Measurements from ENCODE around the gene MYO15A. TPM values are rescaled to one million over a fixed set of nuclear protein-coding genes. Genes with fewer than 3 reads are reported as not detected.

Gene MYO15A
- polyA plus RNA-seq, 6 donors from 2014 or later: 0.43 to 2.0 (median 0.65) TPM

DNA sequence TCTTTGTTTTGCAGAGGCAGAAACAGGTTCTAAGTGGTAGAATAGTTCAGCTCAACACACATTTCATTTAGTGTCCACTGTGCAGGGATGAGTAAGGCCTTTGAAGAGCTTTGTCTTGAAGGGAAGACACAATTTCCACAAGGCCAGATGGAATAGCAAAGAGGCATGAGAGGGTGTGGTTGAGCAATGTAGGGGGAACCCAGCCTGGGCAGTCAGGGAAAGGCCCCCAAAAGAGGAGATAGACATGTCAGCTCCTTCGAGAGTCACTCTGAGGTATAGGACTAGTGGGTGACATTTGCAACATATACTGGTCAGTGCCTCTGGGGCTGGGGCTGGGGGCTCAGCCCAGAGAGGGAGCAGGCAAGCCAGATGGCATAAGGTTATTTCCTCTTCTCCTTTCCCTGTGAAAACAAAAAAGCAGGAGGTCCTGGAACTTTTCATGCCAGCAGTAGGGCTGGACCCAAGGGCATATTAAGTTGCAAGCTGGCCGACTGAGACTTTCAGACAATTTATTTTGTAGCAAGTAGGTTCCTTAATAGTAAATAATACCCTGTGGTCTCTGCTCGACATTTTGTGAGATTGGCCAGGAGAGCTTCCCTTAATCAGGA lies 82.2 kb downstream of the MYO15A start:
- no peak for ATAC-seq (ENCODE audit: low read depth in 2 of 2)

DNA sequence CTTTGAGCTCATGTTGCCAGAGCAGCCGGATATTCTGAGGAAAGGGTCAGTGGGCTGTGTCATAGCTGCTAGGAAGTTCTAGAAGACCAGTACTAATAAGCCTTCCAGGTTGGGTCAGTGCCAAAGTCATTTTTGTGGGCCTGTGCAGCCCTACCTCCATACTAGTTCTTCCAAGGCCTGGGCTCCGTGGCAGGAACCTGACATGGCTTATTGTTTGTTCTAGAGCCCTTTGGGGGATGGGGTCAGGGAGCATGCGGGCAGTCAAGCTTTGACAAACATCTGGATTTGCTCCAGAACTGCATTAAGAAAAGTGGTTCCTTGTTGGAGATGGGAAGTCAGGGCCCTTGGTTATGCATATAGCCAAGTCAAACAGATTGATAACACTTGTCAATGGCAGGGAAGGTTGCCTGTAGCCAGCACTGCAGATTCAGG lies 82.7 kb downstream of the MYO15A start:
- no peak overlapping the region for H3K4me3 Mint-ChIP-seq

More for the DNA sequence above, 82.2 kb downstream of the MYO15A start:
- H3K36me3 Mint-ChIP-seq: peaks cover 0 to 10% of the 10 kb centered on the region in 2 donors
- no peak for DNase-seq
- H3K27ac Mint-ChIP-seq: peak overlapping the region in 3 of 6 donors; percentile 13 to 61 (median 32)
- no peaks in the 10 kb centered on the region for H3K27me3 Mint-ChIP-seq
- H3K4me1 Mint-ChIP-seq: peaks cover 59 to 81% (median 80%) of the 10 kb centered on the region in 3 donors
- H3K4me3 Mint-ChIP-seq: peak overlapping the region in 2 of 8 donors; percentile 34 to 54
- no peaks in the 10 kb centered on the region for H3K9me3 Mint-ChIP-seq

DNA sequence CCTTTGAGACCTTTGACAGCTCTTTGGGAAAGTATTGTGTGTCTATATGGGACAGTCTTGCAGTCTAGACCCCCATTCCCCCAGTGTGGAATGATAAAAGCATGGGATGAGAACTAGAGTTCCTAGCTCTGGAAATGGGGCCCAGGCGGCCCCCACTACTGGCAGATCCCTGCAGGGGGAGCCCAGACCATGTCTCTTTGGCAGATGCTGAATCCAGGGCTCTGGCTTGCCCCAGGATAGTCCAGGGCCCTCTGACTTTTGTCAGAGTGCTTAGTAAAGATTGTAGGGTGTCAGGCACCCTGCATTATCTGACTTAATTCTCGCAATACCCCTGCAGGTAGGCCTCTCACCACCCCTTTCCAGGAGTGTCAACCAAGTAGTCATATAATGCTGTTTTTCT lies 83.4 kb downstream of the MYO15A start:
- no peaks in the 10 kb centered on the region for H3K27me3 Mint-ChIP-seq
- peak overlapping the region in 1 of 8 donors; percentile 25 for H3K4me3 Mint-ChIP-seq
- H3K4me1 Mint-ChIP-seq: peaks cover 46 to 70% (median 68%) of the 10 kb centered on the region in 3 donors
- H3K36me3 Mint-ChIP-seq: peaks cover 0 to 11% of the 10 kb centered on the region in 2 donors
- DNase-seq (no peak), ATAC-seq (ENCODE audit: low read depth in 2 of 2) (peak in 1 of 2 donors; percentile 35)
- no peaks in the 10 kb centered on the region for H3K9me3 Mint-ChIP-seq
- peak overlapping the region in 1 of 6 donors; percentile 29 for H3K27ac Mint-ChIP-seq

More for the DNA sequence above, 82.7 kb downstream of the MYO15A start:
- ATAC-seq (ENCODE audit: low read depth in 2 of 2) (no peak), DNase-seq (no peak)
- Mint-ChIP-seq H3K27me3 (no peaks in the 10 kb centered on the region), H3K27ac (peak overlapping the region in 3 of 6 donors; percentile 2 to 56 (median 13)), H3K9me3 (no peaks in the 10 kb centered on the region), H3K4me1 (peaks cover 53 to 77% (median 75%) of the 10 kb centered on the region in 3 donors), H3K36me3 (peaks cover 0 to 13% of the 10 kb centered on the region in 2 donors)

DNA sequence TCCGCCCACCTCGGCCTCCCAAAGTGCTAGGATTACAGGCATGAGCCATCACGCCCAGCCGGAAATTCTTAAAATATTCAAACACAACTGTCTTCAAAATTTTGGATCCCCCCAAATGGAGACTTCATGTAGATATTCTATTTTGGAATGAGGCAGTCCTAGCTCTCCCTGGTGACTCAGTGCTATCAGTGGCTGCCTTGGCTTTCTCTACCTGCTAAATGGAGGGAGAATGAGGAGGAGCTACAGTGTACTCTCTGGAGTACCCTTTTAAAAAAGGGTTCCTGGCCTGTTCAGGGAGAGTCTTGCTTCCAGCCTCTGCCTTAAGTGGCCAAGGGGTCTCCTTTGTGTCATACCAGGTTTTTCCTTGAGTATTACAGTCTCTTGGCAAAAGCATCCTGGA lies 85.8 kb downstream of the MYO15A start:
- Mint-ChIP-seq H3K4me3 (no peak overlapping the region), H3K4me1 (peaks cover 45 to 64% (median 63%) of the 10 kb centered on the region in 3 donors), H3K36me3 (peaks cover 12 to 13% of the 10 kb centered on the region in 2 donors), H3K9me3 (no peaks in the 10 kb centered on the region), H3K27ac (peak overlapping the region in 2 of 6 donors; percentile 54 to 79), H3K27me3 (no peaks in the 10 kb centered on the region)
- DNase-seq (no peak), ATAC-seq (ENCODE audit: low read depth in 2 of 2) (no peak)

DNA sequence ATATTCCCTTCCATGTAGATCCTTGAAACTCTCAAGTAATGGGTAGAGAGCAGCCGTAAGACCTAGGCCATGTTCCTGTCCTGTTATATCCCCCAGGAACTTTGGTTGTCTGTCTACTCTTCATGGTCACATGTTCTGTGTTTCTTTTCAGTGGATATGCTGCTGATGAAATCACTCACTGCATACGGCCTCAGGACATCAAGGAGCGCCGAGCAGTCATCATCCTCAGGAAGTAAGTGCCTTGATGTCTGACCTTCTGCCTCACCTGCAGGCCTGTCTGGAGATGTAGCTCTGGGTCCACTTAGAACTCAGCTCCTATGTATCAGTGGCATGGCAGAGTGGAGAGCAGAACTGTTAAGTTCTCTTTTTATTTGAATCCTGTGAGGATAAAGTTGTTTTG lies 86.2 kb downstream of the MYO15A start:
- ATAC-seq (ENCODE audit: low read depth in 2 of 2): no peak
- Mint-ChIP-seq H3K27me3 (no peaks in the 10 kb centered on the region), H3K36me3 (peaks cover 12 to 13% of the 10 kb centered on the region in 2 donors), H3K4me1 (peaks cover 44 to 60% (median 59%) of the 10 kb centered on the region in 3 donors), H3K4me3 (no peak overlapping the region), H3K27ac (peak overlapping the region in 1 of 6 donors; percentile 54), H3K9me3 (no peaks in the 10 kb centered on the region)
- DNase-seq: no peak

DNA sequence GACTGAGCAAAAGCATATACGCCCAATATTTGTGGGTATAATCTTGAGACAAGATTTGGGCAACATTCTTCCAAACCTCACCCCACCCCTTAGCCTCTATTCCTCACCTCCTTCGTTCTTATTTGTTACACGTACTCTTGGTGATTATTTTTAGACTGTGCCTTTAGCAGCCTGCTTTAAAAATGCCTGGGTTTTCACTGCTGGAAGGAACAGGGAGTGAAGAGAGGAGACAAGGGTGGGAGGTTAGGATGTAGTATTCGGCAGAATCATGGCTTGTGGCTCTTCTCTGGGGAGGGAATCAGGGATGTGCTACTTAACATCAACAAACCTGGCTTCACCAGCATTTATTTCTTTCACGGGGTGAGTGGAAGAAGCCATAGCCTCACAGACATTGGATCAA lies 86.7 kb downstream of the MYO15A start:
- Mint-ChIP-seq H3K4me1 (peaks cover 45 to 55% (median 55%) of the 10 kb centered on the region in 3 donors), H3K36me3 (peaks cover 12 to 13% of the 10 kb centered on the region in 2 donors), H3K27me3 (no peaks in the 10 kb centered on the region)

DNA sequence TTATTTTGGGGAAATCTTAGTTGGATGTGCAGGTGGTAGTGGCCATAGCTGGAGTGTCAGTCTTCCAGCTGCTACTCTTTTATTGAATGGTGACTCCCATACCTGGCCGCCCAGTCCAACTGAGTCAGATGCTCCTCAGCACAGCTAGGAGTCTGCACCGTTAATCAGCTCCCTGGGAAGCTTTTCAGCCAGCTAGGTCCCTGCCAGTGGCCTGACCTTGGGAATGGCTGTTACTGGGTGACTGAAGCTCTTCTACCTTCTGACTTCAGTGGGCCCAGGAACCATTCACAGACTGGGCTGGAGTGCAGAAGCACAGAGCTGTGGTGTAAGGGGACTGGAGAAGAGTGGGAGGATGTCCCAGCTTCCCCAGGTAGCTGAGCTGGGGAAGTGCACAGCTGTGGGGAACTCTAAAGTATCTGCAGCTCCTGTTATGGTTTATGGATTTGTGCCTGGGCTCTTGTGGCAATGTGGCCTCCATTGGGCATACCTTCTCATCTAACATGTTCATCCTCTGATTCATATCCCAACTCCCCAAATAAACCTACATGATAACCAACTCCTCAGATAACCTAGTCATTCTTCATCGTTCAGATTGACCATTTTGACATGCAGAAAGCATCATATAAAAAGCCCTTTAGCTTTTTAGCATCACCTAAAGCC lies 89.1 kb downstream of the MYO15A start:
- H3K9me3 Mint-ChIP-seq: no peaks in the 10 kb centered on the region
- no peak for ATAC-seq (ENCODE audit: low read depth in 2 of 2)
- peak overlapping the region in 2 of 6 donors; percentile 5 to 66 for H3K27ac Mint-ChIP-seq
- H3K27me3 Mint-ChIP-seq: no peaks in the 10 kb centered on the region
- DNase-seq: no peak
- H3K4me1 Mint-ChIP-seq: peaks cover 34 to 55% (median 49%) of the 10 kb centered on the region in 3 donors
- H3K4me3 Mint-ChIP-seq: no peak overlapping the region
- peaks cover 12 to 13% of the 10 kb centered on the region in 2 donors for H3K36me3 Mint-ChIP-seq

More for the DNA sequence above, 86.7 kb downstream of the MYO15A start:
- Mint-ChIP-seq H3K27ac (no peak overlapping the region), H3K9me3 (no peaks in the 10 kb centered on the region), H3K4me3 (no peak overlapping the region)
- no peak for ATAC-seq (ENCODE audit: low read depth in 2 of 2)
- no peak for DNase-seq

DNA sequence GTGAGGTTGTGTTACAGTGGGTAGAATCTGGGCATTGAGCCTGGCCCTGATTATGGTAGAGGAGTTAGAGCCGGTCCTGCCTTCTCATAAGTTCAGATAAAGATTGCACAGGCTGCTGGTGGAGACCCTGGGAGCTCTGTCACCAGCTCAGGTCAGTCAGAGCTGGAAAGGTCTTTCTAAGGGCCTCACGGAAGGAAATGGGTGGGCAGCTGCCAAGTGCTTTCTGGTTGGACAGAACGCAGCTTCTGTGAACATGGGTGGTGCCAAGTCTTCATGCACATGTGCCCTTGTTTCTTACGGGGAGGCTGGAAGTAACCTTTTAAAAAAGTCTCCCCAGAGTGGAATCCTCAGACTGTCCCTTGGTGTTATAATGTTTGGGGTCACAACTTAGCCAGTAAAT lies 90.0 kb downstream of the MYO15A start:
- peak overlapping the region in 1 of 6 donors; percentile 66 for H3K27ac Mint-ChIP-seq
- no peak overlapping the region for H3K4me3 Mint-ChIP-seq
- H3K27me3 Mint-ChIP-seq: no peaks in the 10 kb centered on the region
- DNase-seq (no peak), ATAC-seq (ENCODE audit: low read depth in 2 of 2) (no peak)
- H3K4me1 Mint-ChIP-seq: peaks cover 33 to 52% (median 51%) of the 10 kb centered on the region in 3 donors
- H3K9me3 Mint-ChIP-seq: no peaks in the 10 kb centered on the region
- peaks cover 12 to 13% of the 10 kb centered on the region in 2 donors for H3K36me3 Mint-ChIP-seq

DNA sequence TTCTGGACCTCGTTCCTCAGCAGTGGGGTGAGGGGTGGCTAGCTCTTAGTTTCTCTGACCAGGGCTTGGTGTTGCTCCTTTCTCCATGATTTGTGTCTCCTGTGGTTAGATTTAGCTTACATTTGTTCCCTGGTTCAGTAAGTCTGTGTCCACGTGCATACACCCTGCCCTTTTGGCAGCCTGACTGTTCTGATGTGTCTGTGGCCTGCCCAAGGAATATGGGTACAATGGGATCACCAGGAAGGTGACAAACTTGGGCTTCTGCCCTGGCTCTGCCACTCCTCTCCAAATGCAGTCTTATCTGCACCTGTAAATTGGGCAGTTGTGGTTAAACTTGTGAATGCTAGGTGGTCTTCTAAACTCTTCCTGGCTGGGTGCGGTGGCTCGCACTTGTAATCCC lies 92.6 kb downstream of the MYO15A start:
- H3K27ac Mint-ChIP-seq: no peak overlapping the region
- ATAC-seq (ENCODE audit: low read depth in 2 of 2) (no peak), DNase-seq (no peak)
- H3K4me1 Mint-ChIP-seq: peaks cover 23 to 35% (median 32%) of the 10 kb centered on the region in 3 donors
- no peak overlapping the region for H3K4me3 Mint-ChIP-seq
- H3K27me3 Mint-ChIP-seq: no peaks in the 10 kb centered on the region
- no peaks in the 10 kb centered on the region for H3K9me3 Mint-ChIP-seq
- H3K36me3 Mint-ChIP-seq: peaks cover 4 to 12% of the 10 kb centered on the region in 2 donors

DNA sequence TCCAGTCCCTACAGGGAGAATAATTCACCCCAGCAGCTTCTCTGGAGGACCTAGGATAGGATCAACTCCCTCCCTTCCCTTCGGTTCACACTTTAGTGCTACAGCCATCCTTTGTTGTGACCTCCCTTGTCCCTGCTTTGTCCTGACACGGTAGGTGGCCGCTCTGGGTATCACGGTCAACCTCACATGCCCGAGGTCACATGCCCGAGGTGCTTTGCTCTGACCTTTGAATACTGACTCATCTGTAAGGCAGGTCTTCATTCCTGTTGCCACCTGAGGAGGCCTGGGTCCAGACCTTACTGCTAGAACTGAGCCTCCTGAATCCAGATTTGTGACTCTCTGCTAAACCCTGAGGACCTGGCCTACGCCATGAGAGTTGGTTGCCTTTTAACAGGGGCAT lies 94.8 kb downstream of the MYO15A start:
- ATAC-seq (ENCODE audit: low read depth in 2 of 2) (no peak), DNase-seq (no peak)
- H3K4me3 Mint-ChIP-seq: no peak overlapping the region
- H3K27me3 Mint-ChIP-seq: no peaks in the 10 kb centered on the region
- peak overlapping the region in 1 of 6 donors; percentile 38 for H3K27ac Mint-ChIP-seq
- H3K9me3 Mint-ChIP-seq: no peaks in the 10 kb centered on the region
- peaks cover 16 to 28% (median 26%) of the 10 kb centered on the region in 3 donors for H3K4me1 Mint-ChIP-seq
- H3K36me3 Mint-ChIP-seq: peaks cover 2 to 17% of the 10 kb centered on the region in 2 donors

DNA sequence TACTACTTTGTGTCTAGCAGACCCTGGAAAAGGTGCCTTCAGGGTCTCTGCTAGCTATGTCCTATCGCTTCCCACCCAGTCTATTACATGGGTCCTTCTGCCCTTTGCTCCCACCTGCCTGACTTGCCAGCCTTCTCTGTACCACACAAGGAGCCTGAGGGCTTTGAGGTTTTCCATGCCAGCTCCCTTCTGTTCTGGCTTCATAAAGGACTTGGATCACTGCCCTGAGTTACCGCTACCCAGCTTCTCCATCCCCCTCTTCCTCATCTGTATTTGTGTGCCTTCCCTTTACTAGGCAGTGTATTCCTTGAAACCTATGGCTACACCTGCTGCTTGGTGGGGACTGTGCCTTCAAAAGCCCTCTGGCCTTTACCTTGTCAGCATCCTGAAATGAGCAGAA lies 97.3 kb downstream of the MYO15A start:
- H3K27ac Mint-ChIP-seq: peak overlapping the region in 2 of 6 donors; percentile 47 to 80
- no peaks in the 10 kb centered on the region for H3K27me3 Mint-ChIP-seq
- ATAC-seq (ENCODE audit: low read depth in 2 of 2): no peak
- H3K36me3 Mint-ChIP-seq: peaks cover 12 to 24% of the 10 kb centered on the region in 2 donors
- no peaks in the 10 kb centered on the region for H3K9me3 Mint-ChIP-seq
- peaks cover 5 to 18% (median 16%) of the 10 kb centered on the region in 3 donors for H3K4me1 Mint-ChIP-seq
- H3K4me3 Mint-ChIP-seq: peak overlapping the region in 1 of 8 donors; percentile 53
- DNase-seq: no peak

DNA sequence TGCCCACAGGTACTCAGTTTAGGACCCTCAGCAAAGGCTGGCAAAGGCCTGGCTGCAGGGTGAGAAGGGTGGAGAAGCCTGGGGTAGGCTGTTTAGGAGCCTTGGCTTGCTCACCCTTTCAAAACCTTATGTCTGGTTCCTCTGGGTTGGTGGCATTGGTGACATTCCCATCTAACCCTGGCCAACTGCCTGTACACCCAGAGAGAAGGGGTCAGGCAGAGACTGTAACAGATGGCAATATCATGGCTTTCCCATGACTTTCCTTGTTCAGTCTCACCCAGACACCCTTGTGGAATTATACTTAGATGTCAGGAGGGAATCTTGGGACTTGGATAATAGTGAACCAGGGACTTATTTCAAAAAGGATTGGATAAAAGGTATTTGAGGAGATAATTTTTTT lies 98.4 kb downstream of the MYO15A start:
- Mint-ChIP-seq H3K27ac (peak overlapping the region in 1 of 6 donors; percentile 66), H3K36me3 (peaks cover 12 to 24% of the 10 kb centered on the region in 2 donors), H3K9me3 (no peaks in the 10 kb centered on the region), H3K4me1 (peaks cover 5 to 10% (median 5%) of the 10 kb centered on the region in 3 donors), H3K27me3 (no peaks in the 10 kb centered on the region), H3K4me3 (no peak overlapping the region)
- ATAC-seq (ENCODE audit: low read depth in 2 of 2): no peak
- no peak for DNase-seq

DNA sequence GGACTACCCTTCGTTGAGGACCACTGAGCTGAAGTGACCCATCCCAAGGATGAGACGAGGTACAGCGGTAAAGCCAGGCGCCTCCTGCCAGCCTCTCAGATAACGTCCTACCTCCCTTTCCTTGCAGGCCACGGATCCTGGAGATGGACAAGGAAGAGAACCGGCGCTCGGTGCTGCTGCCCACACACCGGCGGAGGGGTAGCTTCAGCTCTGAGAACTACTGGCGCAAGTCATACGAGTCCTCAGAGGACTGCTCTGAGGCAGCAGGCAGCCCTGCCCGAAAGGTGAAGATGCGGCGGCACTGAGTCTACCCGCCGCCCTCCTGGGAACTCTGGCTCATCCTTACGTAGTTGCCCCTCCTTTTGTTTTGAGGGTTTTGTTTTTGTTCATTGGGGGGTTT lies 99.5 kb downstream of the MYO15A start:
- no peak overlapping the region for H3K4me3 Mint-ChIP-seq
- peaks cover 0 to 6% (median 5%) of the 10 kb centered on the region in 3 donors for H3K4me1 Mint-ChIP-seq
- H3K27me3 Mint-ChIP-seq: no peaks in the 10 kb centered on the region
- peaks cover 12 to 24% of the 10 kb centered on the region in 2 donors for H3K36me3 Mint-ChIP-seq
- H3K27ac Mint-ChIP-seq: peak overlapping the region in 2 of 6 donors; percentile 38 to 73
- no peak for ATAC-seq (ENCODE audit: low read depth in 2 of 2)
- DNase-seq: no peak
- H3K9me3 Mint-ChIP-seq: no peaks in the 10 kb centered on the region

Measured in naive B cell (primary cell).